OCI-M2 (cell line): Measurements from ENCODE around the gene PFKL.

ENCODE experiments used
- DNase-seq: peaks from one replicate; lab custom pipeline; 2025; ENCODE audit not compliant: unreplicated experiment; lab: John Stamatoyannopoulos, UW

Gene PFKL

GRCh38 chr21:44310628-44311507, 11.0 kb downstream of the PFKL start:
- no peak for DNase-seq

- no peak for DNase-seq
Measured at GRCh38 chr21:44312089-44312488, 12.2 kb downstream of the PFKL start.

- DNase-seq = no peak
Measured at GRCh38 chr21:44312716-44313115, 12.9 kb downstream of the PFKL start.

- no peak for DNase-seq
Measured at GRCh38 chr21:44313451-44313850, 13.6 kb downstream of the PFKL start.

- DNase-seq = no peak
Measured at GRCh38 chr21:44314128-44314527, 14.3 kb downstream of the PFKL start.

GRCh38 chr21:44314561-44314960, 14.7 kb downstream of the PFKL start:
- DNase-seq = no peak

- DNase-seq = no peak
Measured at GRCh38 chr21:44315691-44316203, 15.9 kb downstream of the PFKL start.

GRCh38 chr21:44316277-44316900, 16.5 kb downstream of the PFKL start:
- no peak for DNase-seq

- no peak for DNase-seq
Measured at GRCh38 chr21:44317241-44317782, 17.5 kb downstream of the PFKL start.

GRCh38 chr21:44317871-44318270, 18.0 kb downstream of the PFKL start:
- no peak for DNase-seq

- no peak for DNase-seq
Measured at GRCh38 chr21:44318489-44319285, 18.8 kb downstream of the PFKL start.

GRCh38 chr21:44319407-44320065, 19.7 kb downstream of the PFKL start:
- DNase-seq = no peak

GRCh38 chr21:44320847-44321246, 21.0 kb downstream of the PFKL start:
- DNase-seq = no peak

- no peak for DNase-seq
Measured at GRCh38 chr21:44321846-44322450, 22.1 kb downstream of the PFKL start.

GRCh38 chr21:44322621-44323325, 22.9 kb downstream of the PFKL start:
- no peak for DNase-seq

- DNase-seq = no peak
Measured at GRCh38 chr21:44323591-44323990, 23.7 kb downstream of the PFKL start.

GRCh38 chr21:44324106-44324853, 24.4 kb downstream of the PFKL start:
- no peak for DNase-seq

GRCh38 chr21:44324854-44325107, 24.9 kb downstream of the PFKL start:
- DNase-seq = no peak
